Fibroblast of lung (primary cell): Measurements from ENCODE around the gene TLR6.

Source experiments
- CTCF ChIP-seq, 2 donors: IDR thresholded peaks in 1 of 2; conservative IDR thresholded peaks in 1 of 2; 1 replicate in 1 of 2; 2 replicates in 1 of 2; pipeline ENCODE4 v1.5.1; 2011 to 2012; ENCODE audit warnings: low read length in 2 of 2, control low read depth in 1 of 2, inconsistent platforms in 1 of 2, low read depth in 1 of 2, mild to moderate bottlenecking in 1 of 2
- EZH2 ChIP-seq: IDR thresholded peaks from 2 replicates; pipeline ENCODE4 v1.5.1; 2012; ENCODE audit warnings: low read length, control low read depth, mild to moderate bottlenecking; ENCODE audit errors: missing control alignments

- no peak for TF ChIP-seq CTCF (conservative IDR thresholded peaks at IDR 0.05 in 1 of 2, IDR thresholded peaks at IDR 0.05 in 1 of 2; ENCODE audit: low read depth in 1 of 2, low read length in 2 of 2)
- no peak for TF ChIP-seq EZH2
Measured at GRCh38 chr4:38889143-38889542, 32.5 kb upstream of the TLR6 start.
